DMS153 treated with DMSO at 0.1 percent for 48 hours (cell line): ENCODE data around the gene AJM1.
"Not testable (repeated sequence)": the region's sequence is repeated elsewhere in the genome, so short reads cannot be mapped to it uniquely, and the experiment has no call there.

Source experiments
- DNase-seq: peaks from one replicate; lab custom pipeline; 2025; ENCODE audit not compliant: unreplicated experiment; lab: John Stamatoyannopoulos, UW

Gene AJM1

GRCh38 chr9:136842380-136842948 is at the start of gene AJM1:
AJM1 (plus strand) TSS chr9:136842478; CDS start chr9:136844415, 1,937 bp downstream.
- peak; percentile 31 for DNase-seq

GRCh38 chr9:136793086-136793946 is 49.0 kb upstream of the AJM1 start:
- DNase-seq = no peak

GRCh38 chr9:136794281-136794999 is 47.8 kb upstream of the AJM1 start:
- DNase-seq = no peak

- no peak for DNase-seq
These were observed 47.3 kb upstream of the AJM1 start for GRCh38 chr9:136795000-136795348.

GRCh38 chr9:136796238-136796774 is 46.0 kb upstream of the AJM1 start, which contains the start of gene CCDC183:
CCDC183 (plus strand) TSS chr9:136796338; CDS start chr9:136796398, 60 bp downstream.
- no peak for DNase-seq

- not testable (repeated sequence) for DNase-seq
These were observed 45.4 kb upstream of the AJM1 start for GRCh38 chr9:136796775-136797347.

- DNase-seq = no peak
These were observed 43.6 kb upstream of the AJM1 start for GRCh38 chr9:136798708-136799078.

GRCh38 chr9:136799079-136799853 is 43.0 kb upstream of the AJM1 start:
- DNase-seq = peak; percentile 53

- DNase-seq = peak; percentile 81
These were observed 42.2 kb upstream of the AJM1 start for GRCh38 chr9:136799854-136800657.

GRCh38 chr9:136802321-136802720 is 40.0 kb upstream of the AJM1 start:
- DNase-seq = no peak

- not testable (repeated sequence) for DNase-seq
These were observed 39.2 kb upstream of the AJM1 start for GRCh38 chr9:136803009-136803550.

GRCh38 chr9:136803551-136804508 is 38.4 kb upstream of the AJM1 start:
- no peak for DNase-seq

- DNase-seq = no peak
These were observed 37.6 kb upstream of the AJM1 start for GRCh38 chr9:136804509-136805206.

GRCh38 chr9:136805207-136805740 is 37.0 kb upstream of the AJM1 start:
- DNase-seq = no peak

- DNase-seq = no peak
These were observed 36.2 kb upstream of the AJM1 start for GRCh38 chr9:136806067-136806466.

GRCh38 chr9:136806631-136807201 is 35.6 kb upstream of the AJM1 start:
- no peak for DNase-seq
